Measurements from ENCODE around the gene GATAD2B.

The GATAD2B gene

DNA sequence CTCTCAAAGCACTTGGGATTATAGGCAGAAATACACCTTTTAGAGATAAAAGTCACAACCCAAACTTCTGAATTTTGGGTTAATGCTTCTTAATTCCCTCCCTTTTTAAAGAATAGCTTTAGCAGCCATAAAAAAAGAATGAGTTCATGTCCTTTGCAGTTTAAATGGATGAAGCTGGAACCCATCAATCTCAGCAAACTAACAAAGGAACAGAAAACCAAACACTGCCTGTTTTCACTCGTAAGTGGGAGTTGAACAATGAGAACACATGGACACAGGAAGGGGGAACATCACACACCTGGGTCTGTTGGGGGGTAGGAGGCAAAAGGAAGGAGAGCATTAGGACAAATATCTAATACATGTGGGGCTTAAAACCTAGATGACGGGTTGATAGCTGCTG lies 91.7 kb downstream of the GATAD2B start:
- no peak for DNase-seq

DNA sequence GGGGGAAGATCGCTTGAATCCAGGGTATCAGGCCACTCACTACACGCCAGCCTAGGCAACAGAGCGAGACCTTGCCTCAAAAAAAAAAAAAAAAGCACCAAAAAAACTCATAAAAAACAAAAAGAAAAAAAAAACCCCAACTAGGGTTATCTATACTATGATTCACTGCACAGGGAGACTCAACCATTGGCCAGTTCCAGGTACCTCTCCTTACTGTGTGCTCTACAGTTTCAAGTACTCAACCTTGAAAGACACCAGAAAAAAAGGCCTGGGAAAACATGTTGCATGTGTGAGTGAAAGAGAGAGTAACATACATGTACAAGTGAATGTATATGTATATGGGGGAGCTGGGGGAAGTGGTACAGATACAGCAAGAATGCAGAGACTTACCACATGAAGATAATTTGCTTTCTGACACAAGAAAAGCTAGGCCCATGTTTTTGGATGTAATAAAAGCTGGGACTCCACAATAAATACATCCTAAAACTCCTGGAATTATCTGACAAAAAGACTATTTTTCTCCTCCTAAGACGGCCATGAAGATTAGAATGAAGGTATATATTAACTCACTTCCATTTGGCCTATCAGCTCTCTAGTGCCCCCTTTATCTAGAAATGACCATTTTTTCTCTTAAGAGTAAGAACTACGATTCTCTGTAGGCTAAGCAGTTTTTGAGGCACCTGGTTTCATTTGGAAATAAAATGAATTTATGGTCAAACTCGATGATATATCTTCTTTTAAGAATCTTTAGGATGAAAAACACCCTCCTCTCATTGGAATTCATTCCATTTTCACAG lies 95.4 kb downstream of the GATAD2B start:
- no peak for DNase-seq

DNA sequence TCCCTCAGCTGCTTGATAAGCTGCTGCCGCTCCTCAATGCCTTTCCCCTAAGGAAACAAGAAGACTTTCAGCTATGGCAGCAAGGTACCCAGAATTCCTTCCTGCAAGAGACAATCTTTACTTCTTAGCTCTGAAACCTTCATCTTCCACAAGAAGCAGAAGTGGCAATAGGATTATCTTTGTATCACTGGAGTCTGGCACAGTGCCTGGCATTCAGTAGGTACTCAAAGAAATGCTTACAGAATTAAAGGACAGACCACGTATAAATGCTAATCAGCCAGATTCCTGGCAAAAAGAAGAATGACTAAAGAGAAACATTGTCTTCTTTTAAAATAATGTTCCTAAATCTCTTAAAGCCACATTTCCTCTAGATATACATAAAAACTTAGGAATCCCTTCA lies 103.9 kb downstream of the GATAD2B start:
- DNase-seq: no peak

DNA sequence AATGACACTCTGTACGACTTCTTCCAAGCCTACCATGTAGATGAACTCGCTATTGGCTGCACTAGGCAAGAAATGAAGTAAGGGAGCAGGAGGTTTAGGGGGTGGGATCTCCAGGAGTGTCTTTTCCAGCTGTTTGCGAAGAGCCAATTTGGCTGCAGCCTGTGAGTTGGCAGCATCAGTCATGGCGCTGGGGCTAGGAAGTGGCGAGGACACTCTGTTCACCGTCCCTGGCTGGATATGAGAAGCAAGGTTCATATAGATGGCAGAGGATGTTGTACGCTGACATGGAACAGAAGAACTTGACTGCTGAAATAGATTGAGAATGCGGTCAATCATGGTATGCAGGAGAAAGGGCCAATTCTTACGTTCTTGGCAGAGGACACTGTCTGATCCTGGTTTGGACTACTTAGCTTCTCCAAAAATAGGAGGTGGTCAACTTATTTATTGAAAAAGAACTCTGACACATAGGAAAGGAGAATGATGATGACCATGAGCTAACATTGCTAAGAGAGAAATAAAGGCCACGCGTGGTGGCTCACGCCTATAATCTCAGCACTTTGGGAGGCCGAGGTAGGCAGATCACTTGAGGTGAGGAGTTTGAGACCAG lies 106.4 kb downstream of the GATAD2B start:
- no peak for DNase-seq

DNA sequence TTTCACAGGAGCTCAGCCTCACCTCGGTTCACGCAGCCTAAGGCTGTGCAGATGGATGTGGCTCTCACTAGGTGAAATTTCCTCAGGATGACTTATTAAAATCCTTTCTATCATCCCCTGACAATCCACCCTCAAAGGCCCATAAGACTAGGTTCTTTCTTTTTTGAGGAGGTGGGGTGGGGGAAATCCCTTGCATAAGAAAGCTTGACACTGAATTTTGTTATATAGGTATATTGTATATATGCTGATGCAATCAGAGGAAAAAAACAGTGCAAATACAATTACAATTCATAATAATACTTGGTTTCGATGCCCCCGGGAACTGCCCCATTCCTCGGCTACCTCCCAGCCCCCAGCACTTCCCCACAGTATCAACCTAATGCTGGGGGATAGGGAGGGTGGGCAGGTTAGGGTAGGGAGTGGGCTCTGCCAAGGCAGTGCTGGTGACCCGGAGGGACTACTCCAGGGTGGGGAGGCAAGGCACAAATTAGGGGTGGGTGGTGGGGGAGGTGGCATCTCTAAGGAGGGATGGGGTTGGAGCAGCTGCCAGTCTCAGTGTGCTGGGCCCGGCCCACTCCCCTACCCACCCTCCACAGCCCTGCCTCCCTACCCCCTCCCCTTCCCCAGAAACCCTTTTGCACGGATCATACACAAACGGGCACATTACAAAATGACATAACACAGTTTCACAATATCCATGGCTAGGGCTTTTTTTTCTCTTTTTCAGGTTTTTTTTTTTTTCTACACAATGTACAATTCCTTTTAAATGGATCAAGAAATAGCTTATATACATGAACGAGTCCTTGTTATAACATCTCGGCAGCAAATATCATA lies 116.7 kb downstream of the GATAD2B start:
- DNase-seq: no peak

DNA sequence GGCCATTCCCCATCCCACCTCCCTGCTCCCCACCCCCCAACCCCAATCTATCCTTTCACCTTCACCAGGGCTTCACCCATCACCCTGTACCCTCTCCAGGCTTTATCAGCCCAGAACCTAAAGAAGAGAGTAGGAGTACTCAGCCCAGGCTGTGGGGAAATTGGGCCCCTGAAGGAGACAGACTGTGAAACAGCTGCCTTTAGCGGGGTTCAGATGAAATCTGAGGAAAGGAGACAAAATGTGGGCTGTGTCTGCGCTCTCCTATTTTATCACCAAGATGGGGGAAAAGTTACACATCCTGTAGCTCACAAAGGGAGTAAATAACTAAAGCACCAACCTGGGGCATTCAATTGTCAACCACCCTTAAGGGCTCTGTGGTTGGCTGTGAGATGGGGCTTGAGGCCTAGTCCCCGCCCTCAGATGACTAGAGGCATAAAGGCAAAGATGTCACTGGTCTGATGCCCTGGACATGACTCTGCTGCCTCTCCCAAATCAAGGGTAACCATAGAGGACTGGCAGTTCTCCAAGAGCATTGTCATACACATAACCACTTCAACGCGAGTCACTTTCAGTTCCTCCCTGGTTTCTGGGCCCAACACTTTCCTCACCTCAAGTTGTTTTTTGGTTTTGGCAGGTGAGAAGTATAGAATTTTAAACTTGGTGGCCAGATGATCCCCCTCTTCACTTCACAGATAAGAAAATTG lies 117.6 kb downstream of the GATAD2B start:
- no peak for DNase-seq

DNA sequence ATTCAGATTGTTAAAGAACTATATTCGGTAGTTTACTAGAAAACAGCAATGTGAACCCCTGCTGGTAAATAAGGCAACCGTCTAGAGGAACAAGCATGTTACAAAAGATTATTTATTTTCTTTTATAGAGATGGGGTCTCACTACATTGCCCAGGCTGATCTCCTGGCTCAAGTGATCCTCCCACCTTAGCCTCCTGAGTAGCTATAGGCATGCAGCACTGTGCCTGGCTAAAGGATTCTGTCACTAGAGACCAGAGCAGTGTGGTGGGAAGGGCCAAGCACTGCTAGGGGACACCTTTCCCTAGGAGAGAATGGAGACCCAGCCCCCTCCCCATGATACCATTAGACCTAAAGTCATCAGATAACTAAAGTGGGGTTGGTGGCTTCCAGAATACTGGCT lies 118.7 kb downstream of the GATAD2B start:
- no peak for DNase-seq

DNA sequence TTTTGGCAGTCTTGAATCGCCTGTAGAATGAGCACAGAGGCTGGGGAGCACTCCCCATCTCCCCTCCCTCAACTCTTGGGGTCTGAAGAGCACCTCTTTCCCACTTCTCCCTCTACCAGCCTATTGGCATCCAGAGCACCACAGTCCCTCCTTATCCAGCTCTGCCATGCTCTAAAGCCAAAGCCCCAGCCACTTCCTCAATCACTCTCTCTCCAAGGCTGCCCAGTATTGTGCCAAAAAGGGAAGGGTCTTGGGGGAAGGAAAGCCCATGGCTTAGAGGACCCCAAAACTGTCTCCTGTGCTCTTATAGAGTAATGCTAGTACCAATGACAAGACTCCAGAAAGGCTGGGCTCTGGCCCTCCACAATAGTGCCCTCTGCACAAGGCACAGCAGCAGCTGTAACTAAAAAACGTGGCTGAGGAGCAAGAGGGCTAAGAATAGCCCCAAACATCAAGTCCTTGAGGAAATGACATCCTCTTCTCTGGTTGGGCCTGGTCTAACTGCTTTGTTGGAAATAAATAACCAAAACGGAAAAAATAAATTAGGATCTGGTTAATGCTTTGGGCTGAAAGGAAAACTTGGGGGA lies 119.2 kb downstream of the GATAD2B start:
- no peak for DNase-seq

DNA sequence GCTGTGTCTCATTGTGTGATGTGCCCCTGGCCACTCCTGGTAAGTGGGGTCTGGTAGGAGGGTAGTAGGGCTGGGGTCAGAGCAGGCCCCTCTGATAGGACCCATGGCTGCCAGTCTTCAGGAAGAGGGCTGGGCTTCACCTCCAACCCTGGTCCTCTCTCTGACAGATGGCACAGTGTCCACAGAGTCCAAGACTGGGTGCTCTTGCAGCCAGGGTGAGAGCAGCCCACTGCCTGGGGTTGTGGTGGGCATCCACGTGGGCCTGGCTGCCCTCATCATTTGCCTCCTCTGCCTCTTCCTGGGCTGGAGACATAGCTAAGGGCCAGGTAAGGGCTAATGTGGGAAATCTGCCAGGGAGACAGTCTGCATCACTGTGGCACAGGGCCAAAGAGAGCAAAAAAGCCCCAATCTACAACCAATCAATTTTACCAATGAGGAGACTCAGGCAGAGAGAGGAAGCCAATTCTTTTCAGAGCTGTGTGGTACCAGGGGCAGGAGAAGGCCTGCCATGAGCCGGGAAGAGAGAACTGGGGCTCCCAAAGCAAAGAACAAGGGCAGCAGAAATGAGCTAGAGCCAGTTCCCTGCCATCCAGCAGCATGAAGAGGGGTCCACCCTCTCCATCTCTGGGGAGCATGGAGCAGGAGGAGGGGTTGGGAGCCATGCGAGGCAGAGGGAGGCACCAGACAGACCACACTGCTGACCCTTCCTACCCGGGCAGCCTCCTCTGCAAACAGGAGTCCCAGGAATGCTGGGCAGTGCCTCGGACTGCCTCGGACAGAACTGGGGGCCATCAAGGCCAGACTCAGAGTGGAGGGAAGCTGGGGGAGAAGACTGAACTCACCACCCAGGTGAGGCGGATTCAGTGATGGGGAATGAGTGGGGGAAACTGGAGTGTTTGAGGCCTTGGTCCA lies 120.7 kb downstream of the GATAD2B start:
- DNase-seq: no peak

DNA sequence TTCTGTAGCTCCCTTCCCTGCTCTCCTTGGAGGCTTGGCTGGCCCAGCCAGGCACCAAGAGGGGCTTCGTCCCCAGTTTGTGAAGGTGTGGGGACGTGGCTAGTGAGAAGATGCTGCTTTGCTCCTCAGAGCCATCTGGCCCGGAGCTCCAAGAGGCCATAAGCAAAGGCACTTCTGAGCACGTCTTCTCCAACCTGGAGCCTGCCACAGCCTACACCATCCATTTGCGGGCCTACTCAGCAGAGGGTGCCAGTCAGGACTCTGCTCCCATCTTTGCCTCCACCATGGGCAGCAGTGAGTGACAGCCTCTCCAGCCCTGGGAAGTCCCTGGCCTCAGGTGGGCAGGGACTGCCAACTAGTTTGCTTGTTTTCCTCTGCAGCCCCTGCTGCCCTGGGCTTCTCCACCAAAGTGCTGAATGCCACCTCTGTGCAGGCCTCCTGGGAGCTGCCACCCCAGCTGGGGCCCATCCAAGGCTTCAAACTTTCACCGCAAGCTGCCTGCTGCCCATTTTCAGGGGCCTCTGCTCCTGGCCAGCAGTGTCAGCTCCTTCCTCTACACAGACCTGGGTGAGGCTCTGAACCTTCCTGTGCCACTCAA lies 121.6 kb downstream of the GATAD2B start:
- DNase-seq: no peak

DNA sequence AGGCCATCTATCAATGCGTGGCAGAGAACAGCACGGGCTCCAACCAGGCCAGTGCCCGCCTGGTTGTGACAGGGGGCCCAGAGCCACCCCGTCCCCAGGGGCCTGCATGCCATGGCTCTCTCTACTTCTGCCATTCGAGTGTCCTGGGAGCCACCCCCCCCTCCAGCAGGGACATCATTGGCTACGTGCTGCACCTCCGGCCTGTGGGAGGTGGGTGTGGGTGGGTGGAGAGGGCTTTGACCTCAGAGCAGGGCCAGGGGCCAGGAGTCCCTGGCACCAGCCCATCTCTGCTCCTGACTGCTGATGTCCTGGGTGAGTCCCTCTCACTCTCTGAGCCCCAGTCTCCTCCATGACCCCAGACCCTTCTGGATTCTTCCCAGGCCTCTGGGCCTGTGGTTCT lies 122.3 kb downstream of the GATAD2B start:
- no peak for DNase-seq

DNA sequence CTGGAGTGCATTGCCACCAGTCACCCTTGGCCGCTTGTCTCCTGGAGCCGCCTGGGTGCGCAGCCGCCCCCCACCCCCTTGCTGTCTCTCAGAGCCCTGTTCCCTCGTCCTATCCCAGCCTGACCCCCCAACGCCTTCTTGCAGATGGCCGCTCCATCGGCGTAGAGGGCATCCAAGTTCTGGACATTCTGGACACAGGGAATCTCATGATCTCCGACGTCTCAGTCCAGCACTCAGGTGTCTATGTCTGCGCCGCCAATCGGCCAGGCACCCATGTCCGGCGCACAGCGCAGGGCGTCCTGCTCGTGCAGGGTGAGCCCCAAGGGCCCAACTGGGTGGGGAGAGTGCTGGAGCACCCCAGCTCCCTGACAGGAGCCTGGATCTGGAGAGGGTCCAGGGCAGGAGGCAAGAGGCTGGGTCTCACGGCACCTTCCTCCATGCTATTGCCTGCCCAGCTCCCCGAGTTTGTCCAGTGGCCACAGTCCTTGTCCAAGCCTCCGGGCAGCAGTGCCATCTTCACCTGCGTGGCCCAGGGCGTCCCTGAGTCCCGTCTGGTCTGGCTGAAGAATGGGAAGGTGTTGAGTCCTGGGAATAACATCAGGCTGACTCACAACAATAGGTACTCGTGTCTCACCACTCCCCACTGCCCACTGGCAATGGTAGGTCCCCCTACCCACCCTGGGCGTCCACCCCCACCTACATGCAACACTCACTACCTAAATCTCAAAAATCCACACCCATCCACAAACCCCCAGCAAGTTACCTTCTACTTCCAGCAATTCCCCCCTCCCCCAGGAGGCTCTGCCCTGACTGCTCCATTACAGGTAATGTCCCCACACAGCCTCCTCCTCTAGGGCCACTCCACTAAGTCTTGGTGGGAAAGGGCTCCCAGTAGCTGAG lies 123.0 kb downstream of the GATAD2B start:
- DNase-seq: no peak

DNA sequence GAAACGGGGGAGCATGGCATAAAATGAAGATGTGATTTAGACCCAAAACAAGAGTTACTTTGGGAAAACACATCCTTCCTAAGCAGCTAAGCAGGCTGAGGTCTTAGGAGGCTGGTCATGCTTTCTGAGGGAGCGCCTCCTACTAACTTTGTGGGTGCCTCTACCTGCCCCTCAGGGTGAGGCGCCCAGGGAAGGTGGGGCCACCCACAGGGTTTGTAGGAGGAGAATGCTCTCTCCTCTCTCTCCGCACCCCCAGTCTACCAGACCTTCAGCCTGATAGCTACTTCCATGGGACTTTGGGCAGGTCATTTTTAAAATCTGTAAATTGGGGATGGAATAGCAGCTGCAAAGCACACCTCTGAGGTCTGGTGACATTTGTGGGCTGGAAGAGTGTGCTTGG lies 123.8 kb downstream of the GATAD2B start:
- no peak for DNase-seq

DNA sequence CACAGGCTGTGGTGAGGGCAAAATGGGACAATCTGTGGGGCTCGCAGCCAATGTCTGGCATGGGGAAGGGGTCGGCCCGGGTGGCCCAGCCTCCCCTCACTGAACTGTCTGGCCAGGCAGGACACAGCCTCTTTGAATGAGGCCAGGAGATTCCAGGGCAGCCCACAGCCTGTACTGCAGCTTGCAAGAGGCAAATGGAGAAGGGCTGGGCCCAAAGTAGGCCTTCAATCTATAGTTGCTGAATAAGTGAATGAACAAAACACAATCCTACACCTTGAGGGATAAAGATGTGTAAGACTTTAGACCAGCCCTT lies 124.3 kb downstream of the GATAD2B start:
- no peak for DNase-seq

DNA sequence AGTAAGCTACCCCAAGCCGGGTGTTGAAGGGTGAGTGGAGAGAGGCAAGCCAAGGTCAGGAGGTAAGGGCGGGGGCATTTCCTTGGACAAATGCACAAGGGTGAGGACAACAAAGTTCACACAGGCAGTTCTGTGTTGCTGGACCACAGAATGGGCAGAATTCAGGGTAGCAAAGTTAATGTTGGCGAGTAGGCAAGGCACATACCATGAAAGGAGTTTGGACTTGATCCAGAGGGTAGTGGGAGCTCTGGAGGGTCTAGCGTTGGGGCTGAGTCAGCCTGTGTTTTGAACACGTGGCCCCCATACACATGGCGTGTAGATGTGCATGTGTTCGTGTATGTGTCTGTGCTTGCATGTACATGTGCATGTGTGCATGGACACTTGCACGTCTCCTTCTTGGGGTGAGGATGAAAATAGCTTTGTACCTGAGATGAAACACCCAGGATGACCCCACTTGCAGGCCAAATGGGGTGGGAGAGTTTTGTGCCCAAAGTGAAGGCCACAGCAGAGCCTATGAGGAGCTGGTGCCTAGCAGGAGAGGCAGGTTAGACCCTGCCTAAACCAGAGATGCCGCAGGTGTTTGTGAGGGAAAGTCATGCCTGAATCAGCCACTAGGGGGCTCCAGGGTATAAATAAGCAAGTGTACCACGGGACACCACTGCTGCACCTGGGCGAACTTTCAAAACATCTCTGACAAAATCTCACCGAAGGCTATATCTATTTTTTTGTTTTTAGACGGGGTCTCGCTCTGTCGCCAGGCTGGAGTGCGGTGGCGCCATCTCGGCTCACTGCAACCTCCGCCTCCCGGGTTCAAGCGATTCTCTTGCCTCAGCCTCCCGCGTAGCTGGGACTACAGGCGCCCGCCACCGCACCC lies 125.7 kb downstream of the GATAD2B start:
- DNase-seq: peak; percentile 80

DNA sequence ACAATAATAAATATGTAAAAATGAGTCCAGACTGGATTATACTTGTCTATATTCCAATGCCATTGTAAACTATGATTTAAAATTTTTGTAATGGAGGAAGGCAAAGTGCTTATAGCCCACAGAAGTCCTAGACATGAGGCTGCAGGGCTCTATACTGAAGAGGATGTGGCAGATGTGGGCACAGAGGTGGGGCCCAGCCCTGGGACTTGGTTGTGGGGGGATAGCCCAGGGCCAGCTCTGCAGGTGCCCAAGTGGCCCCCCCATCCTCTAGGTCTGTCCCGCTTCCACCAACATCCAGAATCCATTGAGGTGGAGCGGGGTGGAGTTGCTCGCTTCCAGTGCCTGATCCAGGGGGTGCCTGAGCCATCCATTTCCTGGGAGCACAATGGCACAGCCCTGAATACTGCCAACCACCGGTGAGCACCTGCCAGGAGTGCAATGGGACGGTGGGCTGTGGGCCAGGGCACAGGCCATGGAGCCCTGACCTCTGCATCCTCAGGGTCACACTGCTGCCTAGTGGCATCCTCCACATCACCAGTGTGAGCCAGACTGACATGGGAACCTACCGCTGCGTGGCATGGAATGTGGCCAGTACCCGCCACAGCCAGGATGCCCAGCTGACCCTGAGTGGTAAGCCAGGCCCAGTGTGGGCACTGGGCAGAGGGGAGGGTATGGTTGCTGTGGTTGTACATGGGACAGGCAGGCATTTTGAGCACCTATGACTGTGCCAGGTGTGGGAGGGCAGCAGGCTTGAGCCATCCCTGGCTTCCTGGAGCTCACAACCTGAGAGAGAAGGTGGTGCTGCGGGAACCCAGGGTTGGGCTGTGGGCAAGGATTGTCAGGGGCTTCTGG lies 126.6 kb downstream of the GATAD2B start:
- no peak for DNase-seq

DNA sequence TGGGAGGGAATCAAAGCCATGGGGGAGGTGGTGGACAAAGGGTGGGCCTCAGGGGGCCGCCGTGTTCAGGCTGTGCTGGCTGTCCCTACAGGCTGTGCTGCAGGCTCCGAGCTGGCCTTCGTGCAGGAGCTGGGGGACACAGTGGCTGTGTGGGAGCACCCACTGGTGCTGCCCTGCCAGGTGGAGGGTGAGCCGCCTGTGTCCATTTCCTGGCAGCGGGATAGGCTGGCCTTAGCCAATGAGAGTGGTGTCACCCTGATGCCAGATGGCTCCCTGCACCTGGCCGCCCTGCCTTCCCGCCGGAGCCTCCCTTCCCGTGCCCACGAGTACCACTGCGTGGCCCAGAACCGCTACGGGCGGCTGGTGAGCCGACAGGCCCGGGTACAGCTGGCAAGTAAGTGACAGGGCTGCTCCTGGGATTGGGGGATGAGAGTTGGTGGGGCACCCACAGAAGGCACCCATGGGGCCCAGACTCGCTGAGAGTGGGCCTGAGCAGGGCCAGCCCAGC lies 127.4 kb downstream of the GATAD2B start:
- DNase-seq: no peak
